ENCODE data around the gene CBLL1. TPM values are rescaled to one million over a fixed set of nuclear protein-coding genes. Genes with fewer than 3 reads are reported as not detected.

Gene CBLL1
- polyA plus RNA-seq, 3 donors = 15.7 to 26.9 (median 20.6) TPM

GRCh38 chr7:107768263-107768662 is 24.3 kb downstream of the CBLL1 start:
- H2AFZ ChIP-seq (ENCODE audit: insufficient read depth, low read depth, low read length, poor library complexity, severe bottlenecking) = no peak overlapping the region
- H3K4me3 ChIP-seq (replicated peaks in 1 of 3; ENCODE audit: low read depth in 2 of 3, low read length in 3 of 3) = no peak overlapping the region
- H3K4me2 ChIP-seq (replicated peaks; ENCODE audit: extremely low read depth, low read length, poor library complexity, severe bottlenecking) = no peak overlapping the region
- intact Hi-C loops (cut with micrococcal nuclease) = no loop called here
- H4K20me1 ChIP-seq (ENCODE audit: insufficient read depth, low read length) = no peaks in the 10 kb centered on the region
- no peaks in the 10 kb centered on the region for H3K79me2 ChIP-seq (ENCODE audit: insufficient read depth, low read length)
- no peaks in the 10 kb centered on the region for H3K9me3 Mint-ChIP-seq
- H3K27ac ChIP-seq (ENCODE audit: low read depth in 1 of 2, low read length in 2 of 2) = no peak overlapping the region
- no peaks in the 10 kb centered on the region for H3K4me1 ChIP-seq (ENCODE audit: control insufficient read depth in 1 of 2, insufficient read depth in 2 of 2, low read length in 2 of 2)
- no peaks in the 10 kb centered on the region for H3K36me3 Mint-ChIP-seq
- no peak for TF ChIP-seq CTCF (IDR thresholded peaks at IDR 0.05)
- no peaks in the 10 kb centered on the region for H3K36me3 ChIP-seq (replicated peaks in 1 of 2; ENCODE audit: control insufficient read depth in 1 of 2, insufficient read depth in 2 of 2, low read length in 2 of 2)
- no peaks in the 10 kb centered on the region for H3K4me1 Mint-ChIP-seq
- no peaks in the 10 kb centered on the region for H3K27me3 ChIP-seq (ENCODE audit: control insufficient read depth in 2 of 2, insufficient read depth in 2 of 2, low read length in 2 of 2)
- DNase-seq = no peak
- no CpG with 5 or more reads among the region's 1 CpG for WGBS (ENCODE audit: insufficient coverage)
- no peaks in the 10 kb centered on the region for H3K9me3 ChIP-seq (replicated peaks in 1 of 2; ENCODE audit: control insufficient read depth in 1 of 2, insufficient read depth in 1 of 2, low read length in 2 of 2)
- H3K27me3 Mint-ChIP-seq (ENCODE audit: low read depth in 3 of 3) = peaks cover 2 to 3% (median 3%) of the 10 kb centered on the region in 3 donors
- no peak overlapping the region for H3K9ac ChIP-seq (ENCODE audit: insufficient read depth, low read length, poor library complexity, severe bottlenecking)
- H3K4me3 Mint-ChIP-seq = no peak overlapping the region
- no peak overlapping the region for H3K27ac Mint-ChIP-seq

- no peaks in the 10 kb centered on the region for H3K4me1 Mint-ChIP-seq
- H3K4me1 ChIP-seq (ENCODE audit: control insufficient read depth in 1 of 2, insufficient read depth in 2 of 2, low read length in 2 of 2) = no peaks in the 10 kb centered on the region
- H4K20me1 ChIP-seq (ENCODE audit: insufficient read depth, low read length) = no peaks in the 10 kb centered on the region
- no peak overlapping the region for H3K27ac ChIP-seq (ENCODE audit: low read depth in 1 of 2, low read length in 2 of 2)
- no peaks in the 10 kb centered on the region for H3K9me3 Mint-ChIP-seq
- H3K4me3 ChIP-seq (replicated peaks in 1 of 3; ENCODE audit: low read depth in 2 of 3, low read length in 3 of 3) = no peak overlapping the region
- no peak overlapping the region for H3K27ac Mint-ChIP-seq
- DNase-seq = no peak
- intact Hi-C loops (cut with micrococcal nuclease) = no loop called here
- H3K79me2 ChIP-seq (ENCODE audit: insufficient read depth, low read length) = no peaks in the 10 kb centered on the region
- H3K36me3 Mint-ChIP-seq = no peaks in the 10 kb centered on the region
- H3K9ac ChIP-seq (ENCODE audit: insufficient read depth, low read length, poor library complexity, severe bottlenecking) = no peak overlapping the region
- no peaks in the 10 kb centered on the region for H3K36me3 ChIP-seq (replicated peaks in 1 of 2; ENCODE audit: control insufficient read depth in 1 of 2, insufficient read depth in 2 of 2, low read length in 2 of 2)
- H3K27me3 ChIP-seq (ENCODE audit: control insufficient read depth in 2 of 2, insufficient read depth in 2 of 2, low read length in 2 of 2) = no peaks in the 10 kb centered on the region
- H3K4me3 Mint-ChIP-seq = no peak overlapping the region
- H3K27me3 Mint-ChIP-seq (ENCODE audit: low read depth in 3 of 3) = peaks cover 3 to 7% (median 4%) of the 10 kb centered on the region in 3 donors
- WGBS (ENCODE audit: insufficient coverage) = 100% methylated on average over 1 of the region's 2 CpGs
- H3K4me2 ChIP-seq (replicated peaks; ENCODE audit: extremely low read depth, low read length, poor library complexity, severe bottlenecking) = no peak overlapping the region
- H3K9me3 ChIP-seq (replicated peaks in 1 of 2; ENCODE audit: control insufficient read depth in 1 of 2, insufficient read depth in 1 of 2, low read length in 2 of 2) = no peaks in the 10 kb centered on the region
- TF ChIP-seq CTCF (IDR thresholded peaks at IDR 0.05) = no peak
- H2AFZ ChIP-seq (ENCODE audit: insufficient read depth, low read depth, low read length, poor library complexity, severe bottlenecking) = no peak overlapping the region
These were observed 29.1 kb downstream of the CBLL1 start for GRCh38 chr7:107773027-107773426.
